Lower leg skin (tissue), 4 donors: ENCODE data around the gene FHOD3. TPM values are rescaled to one million over a fixed set of nuclear protein-coding genes. Genes with fewer than 3 reads are reported as not detected.

Source experiments
- DNase-seq, 2 donors: peaks; one replicate each; pipeline ENCODE4 v3.0.0-alpha.2; 2019; ENCODE audit warnings: low spot score in 2 of 2
- H3K4me3 ChIP-seq: fragments of 200-600 bp; sonication (generic); 2 replicates; pipeline ENCODE4 v1.5.1; 2017; ENCODE audit warnings: mild to moderate bottlenecking, low read depth; ENCODE audit not compliant: poor library complexity, severe bottlenecking
- POLR2A ChIP-seq, 2 donors: fragments of 450-650 bp; IDR thresholded peaks; one replicate each; pipeline ENCODE4 v1.6.1; 2016 to 2017; ENCODE audit warnings: antibody characterized with exemption in 2 of 2, mild to moderate bottlenecking in 1 of 2, moderate library complexity in 1 of 2
- WGBS, 2 donors: methylation state at CpG; one replicate each; pipeline ENCODE4 v1.1.5; 2018; 5-methylcytosine and 5-hydroxymethylcytosine counted together
- intact Hi-C: fragments of 100-400 bp; cut with DNase I; formaldehyde crosslinking; loops from one replicate; pipeline ENCODE4 v1.15.0; 2023; ENCODE audit warnings: low total_unique reads
- total RNA-seq, 4 donors: library from RNA; depleted of rRNA; stranded (reverse); fragments of >200 nt; gene quantifications; one replicate each; pipeline ENCODE4 v1.1.0, GENCODE V29; 2016
- TF ChIP-seq, protein P1 (sequence below), 3 donors: fragments of 450-650 bp; IDR thresholded peaks; one replicate each; pipeline ENCODE4 v1.5.1; 2016; ENCODE audit warnings: antibody characterized with exemption in 3 of 3, mild to moderate bottlenecking in 3 of 3, moderate library complexity in 2 of 3

FHOD3 gene
- total RNA-seq, 4 donors from 2014 or later = 5.3 to 15.1 (median 7.8) TPM

DNA sequence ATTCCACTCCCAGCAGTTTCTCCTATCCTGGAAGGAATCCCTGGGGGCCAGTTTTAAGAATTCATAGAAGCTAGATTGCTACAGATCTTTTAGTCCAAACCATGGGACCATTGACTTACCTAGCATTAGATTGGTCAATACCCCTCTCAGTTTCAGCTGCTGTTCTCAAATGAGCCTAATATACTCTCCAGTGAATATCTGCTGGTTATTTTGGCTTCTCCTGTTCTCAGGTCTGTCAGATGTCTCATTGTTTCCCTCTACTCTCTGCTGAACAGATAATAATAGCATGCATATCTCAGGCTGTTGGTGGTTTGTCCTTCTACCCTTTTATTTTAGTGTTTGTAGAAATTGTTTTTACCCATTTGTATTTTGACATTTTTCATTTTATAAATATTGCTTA, 99.5 kb downstream of the FHOD3 start:
- no peak overlapping the region for H3K4me3 ChIP-seq
- no peak for TF ChIP-seq POLR2A (IDR thresholded peaks at IDR 0.05)
- TF ChIP-seq, protein P1, sequence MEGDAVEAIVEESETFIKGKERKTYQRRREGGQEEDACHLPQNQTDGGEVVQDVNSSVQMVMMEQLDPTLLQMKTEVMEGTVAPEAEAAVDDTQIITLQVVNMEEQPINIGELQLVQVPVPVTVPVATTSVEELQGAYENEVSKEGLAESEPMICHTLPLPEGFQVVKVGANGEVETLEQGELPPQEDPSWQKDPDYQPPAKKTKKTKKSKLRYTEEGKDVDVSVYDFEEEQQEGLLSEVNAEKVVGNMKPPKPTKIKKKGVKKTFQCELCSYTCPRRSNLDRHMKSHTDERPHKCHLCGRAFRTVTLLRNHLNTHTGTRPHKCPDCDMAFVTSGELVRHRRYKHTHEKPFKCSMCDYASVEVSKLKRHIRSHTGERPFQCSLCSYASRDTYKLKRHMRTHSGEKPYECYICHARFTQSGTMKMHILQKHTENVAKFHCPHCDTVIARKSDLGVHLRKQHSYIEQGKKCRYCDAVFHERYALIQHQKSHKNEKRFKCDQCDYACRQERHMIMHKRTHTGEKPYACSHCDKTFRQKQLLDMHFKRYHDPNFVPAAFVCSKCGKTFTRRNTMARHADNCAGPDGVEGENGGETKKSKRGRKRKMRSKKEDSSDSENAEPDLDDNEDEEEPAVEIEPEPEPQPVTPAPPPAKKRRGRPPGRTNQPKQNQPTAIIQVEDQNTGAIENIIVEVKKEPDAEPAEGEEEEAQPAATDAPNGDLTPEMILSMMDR (IDR thresholded peaks at IDR 0.05) = no peak
- intact Hi-C loops = no loop called here
- no peak for DNase-seq

DNA sequence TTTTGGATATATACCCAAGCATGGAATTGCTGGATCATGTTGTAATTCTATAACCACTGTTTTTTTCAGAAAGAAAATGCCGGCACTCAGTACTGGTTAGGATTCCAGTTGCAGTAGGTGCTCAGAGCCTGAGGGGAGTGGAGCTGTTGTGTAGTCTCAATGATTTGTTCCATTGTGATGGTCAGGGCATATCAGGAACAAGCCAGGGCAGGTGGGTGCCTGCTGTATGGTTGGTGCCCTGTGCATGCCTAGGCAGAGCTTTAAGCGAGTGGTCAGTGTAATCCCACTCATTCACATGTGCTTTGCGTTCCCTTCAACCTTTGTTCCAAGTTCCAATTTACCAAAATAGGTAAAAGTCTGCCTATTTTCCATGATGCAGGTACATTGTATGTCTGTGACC, 100.9 kb downstream of the FHOD3 start:
- intact Hi-C loops = no loop called here
- no peak overlapping the region for H3K4me3 ChIP-seq
- no peak for TF ChIP-seq POLR2A (IDR thresholded peaks at IDR 0.05)
- TF ChIP-seq, protein P1 (IDR thresholded peaks at IDR 0.05) = no peak
- DNase-seq = peak in 1 of 2 donors; percentile 17
- whole genome bisulfite sequencing, 2 donors = 77 to 79% methylated on average over 3 of the region's 3 CpGs

DNA sequence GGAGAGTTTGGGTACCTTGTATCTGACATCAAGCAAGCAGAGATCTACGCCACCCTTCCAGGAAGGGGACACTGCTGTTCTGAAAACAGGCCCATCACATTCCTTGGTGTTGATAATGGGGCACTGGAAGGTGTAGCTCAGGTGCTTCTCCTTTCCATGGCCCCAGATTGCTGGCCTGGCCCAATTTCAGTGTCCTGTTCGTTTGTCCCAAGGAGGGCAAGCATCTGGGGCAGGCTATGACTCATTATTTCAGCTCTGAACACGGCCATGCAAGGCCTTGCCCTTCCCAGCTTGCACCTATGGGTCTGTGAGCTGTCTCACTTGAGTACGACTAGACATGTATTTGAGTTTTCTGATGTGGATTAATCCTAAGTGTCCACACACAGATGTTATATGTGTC, 101.5 kb downstream of the FHOD3 start:
- peak in 1 of 2 donors; percentile 54 for DNase-seq
- H3K4me3 ChIP-seq = no peak overlapping the region
- TF ChIP-seq, protein P1 (IDR thresholded peaks at IDR 0.05) = no peak
- TF ChIP-seq POLR2A (IDR thresholded peaks at IDR 0.05) = no peak
- WGBS, 2 donors = 86 to 89% methylated on average over 4 of the region's 4 CpGs
- intact Hi-C loops = no loop called here

DNA sequence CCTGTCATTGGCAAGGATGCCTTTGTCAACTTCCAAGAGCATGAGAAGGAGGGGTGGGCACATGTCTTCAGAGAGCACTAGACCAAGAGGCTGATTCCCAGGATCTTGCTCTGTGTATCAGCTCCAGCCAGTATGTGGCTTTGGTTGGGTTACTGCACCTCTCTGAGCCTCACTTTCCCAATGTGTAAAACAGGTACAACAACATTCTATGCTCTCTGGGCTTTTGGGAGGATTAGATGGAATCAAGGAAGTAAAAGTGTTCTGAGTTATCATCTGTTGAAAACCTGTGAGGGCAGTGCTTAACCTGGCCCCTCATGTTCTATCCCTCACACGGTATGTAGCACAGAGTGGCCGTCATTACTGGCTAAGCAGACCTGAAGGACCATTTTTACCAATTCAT, 103.9 kb downstream of the FHOD3 start:
- TF ChIP-seq POLR2A (IDR thresholded peaks at IDR 0.05) = no peak
- TF ChIP-seq, protein P1 (IDR thresholded peaks at IDR 0.05) = no peak
- peak in 1 of 2 donors; percentile 45 for DNase-seq
- H3K4me3 ChIP-seq = no peak overlapping the region
- intact Hi-C loops = no loop called here
- WGBS, 2 donors = 93 to 96% methylated on average over 2 of the region's 2 CpGs

DNA sequence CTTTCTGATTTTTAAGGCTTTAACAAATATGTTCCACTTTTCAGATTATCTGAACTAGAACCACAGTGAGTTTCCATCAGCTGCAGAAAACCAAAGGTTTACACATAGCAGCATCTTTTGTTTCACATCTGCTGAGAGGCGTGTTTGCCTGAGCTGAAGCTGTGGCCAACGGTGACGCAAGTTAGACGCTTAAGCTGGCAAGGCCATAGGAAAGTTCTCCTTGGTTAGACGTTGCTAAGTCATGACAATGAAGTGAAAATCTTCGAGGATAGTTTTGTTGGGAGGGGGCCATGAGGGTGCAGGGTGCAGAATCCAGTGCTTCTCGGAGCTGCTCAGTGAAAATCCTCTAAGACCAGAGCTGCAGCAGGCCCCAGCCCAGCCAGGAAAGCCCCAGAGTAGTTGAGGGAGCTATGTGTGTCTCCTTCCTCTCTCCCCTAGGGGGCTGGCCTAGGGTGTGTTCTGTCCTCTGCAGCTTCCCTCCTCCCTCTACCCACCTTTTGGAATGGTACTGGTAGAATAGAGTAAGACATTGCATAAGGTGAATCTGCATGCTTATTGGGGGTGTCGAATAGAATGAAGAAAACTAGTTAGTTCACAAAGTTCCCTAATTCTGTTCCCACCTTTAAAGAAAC, 105.4 kb downstream of the FHOD3 start:
- DNase-seq = peak; percentile 56 to 85
- WGBS, 2 donors = 29 to 39% methylated on average over 8 of the region's 8 CpGs
- intact Hi-C loops = no loop called here
- H3K4me3 ChIP-seq = no peak overlapping the region
- no peak for TF ChIP-seq POLR2A (IDR thresholded peaks at IDR 0.05)
- TF ChIP-seq, protein P1 (IDR thresholded peaks at IDR 0.05) = no peak
